ENCODE data around the gene RPL28.

DNA sequence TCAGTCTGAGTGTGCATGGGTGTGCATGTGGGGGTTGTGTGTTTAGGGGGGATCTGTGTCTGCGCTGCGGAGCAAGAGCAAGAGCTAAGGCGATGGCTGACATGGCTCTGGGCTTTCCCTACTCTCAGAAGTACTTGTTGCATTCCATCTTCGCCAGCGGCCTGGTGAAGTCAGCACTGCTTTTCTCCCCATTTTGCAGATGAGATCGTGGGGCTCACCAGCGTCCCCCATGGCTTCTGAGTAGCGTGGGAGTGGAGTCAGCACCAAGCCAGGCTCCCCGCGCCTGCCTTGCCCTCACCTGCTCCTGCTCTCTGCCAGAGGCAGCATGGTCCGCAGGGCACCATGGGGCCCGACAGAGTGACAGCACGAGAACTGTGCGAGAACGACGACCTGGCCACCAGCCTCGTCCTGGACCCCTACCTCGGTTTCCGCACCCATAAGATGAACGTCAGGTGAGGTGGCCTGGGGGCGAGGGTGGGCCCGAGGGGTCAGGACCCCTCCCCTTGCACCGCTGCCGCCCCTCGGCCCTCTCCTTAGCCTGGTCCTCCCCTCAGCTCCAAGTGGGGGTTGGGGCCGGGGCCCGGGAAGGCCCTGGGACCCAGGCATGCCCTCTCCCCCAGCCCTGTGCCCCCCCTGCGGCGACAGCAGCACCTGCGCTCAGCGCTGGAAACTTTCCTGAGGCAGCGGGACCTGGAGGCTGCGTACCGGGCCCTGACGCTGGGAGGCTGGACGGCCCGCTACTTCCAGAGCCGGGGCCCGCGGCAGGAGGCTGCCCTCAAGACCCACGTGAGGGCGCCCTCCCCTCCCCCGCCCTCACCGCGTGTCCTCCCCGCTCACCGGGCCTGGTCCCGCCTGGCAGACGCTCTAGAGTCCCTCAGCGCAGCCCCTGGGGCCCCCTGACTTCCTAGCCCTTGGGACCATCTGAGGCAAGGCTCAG is 43.9 kb upstream of the RPL28 start:
- TF ChIP-seq POLR2A (IDR thresholded peaks at IDR 0.05) (no peak), POLR2AphosphoS5 (IDR thresholded peaks at IDR 0.05) (no peak)
- TF ChIP-seq, protein P1, sequence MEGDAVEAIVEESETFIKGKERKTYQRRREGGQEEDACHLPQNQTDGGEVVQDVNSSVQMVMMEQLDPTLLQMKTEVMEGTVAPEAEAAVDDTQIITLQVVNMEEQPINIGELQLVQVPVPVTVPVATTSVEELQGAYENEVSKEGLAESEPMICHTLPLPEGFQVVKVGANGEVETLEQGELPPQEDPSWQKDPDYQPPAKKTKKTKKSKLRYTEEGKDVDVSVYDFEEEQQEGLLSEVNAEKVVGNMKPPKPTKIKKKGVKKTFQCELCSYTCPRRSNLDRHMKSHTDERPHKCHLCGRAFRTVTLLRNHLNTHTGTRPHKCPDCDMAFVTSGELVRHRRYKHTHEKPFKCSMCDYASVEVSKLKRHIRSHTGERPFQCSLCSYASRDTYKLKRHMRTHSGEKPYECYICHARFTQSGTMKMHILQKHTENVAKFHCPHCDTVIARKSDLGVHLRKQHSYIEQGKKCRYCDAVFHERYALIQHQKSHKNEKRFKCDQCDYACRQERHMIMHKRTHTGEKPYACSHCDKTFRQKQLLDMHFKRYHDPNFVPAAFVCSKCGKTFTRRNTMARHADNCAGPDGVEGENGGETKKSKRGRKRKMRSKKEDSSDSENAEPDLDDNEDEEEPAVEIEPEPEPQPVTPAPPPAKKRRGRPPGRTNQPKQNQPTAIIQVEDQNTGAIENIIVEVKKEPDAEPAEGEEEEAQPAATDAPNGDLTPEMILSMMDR (IDR thresholded peaks at IDR 0.05 in 8 of 11, conservative IDR thresholded peaks at IDR 0.05 in 3 of 11): no peak

Data from spleen (tissue), 7 donors.